ENCODE data around the gene CD163.

DNA sequence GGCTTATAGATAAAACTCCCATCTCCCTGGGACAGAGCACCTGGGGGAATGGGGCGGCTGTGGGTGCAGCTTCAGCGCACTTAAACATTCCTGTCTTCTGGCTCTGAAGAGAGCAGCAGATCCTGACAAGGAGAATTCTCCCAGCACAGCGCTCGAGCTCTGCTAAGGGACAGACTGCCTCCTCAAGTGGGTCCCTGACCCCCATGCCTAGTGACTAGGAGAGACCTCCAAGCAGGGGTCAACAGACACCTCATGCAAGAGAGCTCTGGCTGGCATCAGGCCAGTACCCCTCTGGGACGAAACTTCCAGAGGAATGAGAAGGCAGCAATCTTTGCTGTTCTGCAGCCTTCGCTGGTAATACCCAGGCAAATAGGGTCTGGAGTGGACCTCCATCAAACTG lies 31.5 kb downstream of the CD163 start:
- TF ChIP-seq, protein P1, sequence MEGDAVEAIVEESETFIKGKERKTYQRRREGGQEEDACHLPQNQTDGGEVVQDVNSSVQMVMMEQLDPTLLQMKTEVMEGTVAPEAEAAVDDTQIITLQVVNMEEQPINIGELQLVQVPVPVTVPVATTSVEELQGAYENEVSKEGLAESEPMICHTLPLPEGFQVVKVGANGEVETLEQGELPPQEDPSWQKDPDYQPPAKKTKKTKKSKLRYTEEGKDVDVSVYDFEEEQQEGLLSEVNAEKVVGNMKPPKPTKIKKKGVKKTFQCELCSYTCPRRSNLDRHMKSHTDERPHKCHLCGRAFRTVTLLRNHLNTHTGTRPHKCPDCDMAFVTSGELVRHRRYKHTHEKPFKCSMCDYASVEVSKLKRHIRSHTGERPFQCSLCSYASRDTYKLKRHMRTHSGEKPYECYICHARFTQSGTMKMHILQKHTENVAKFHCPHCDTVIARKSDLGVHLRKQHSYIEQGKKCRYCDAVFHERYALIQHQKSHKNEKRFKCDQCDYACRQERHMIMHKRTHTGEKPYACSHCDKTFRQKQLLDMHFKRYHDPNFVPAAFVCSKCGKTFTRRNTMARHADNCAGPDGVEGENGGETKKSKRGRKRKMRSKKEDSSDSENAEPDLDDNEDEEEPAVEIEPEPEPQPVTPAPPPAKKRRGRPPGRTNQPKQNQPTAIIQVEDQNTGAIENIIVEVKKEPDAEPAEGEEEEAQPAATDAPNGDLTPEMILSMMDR (IDR thresholded peaks at IDR 0.05; ENCODE audit: insufficient read depth, low read length) = no peak
- TF ChIP-seq POLR2AphosphoS5 (IDR thresholded peaks at IDR 0.05; ENCODE audit: low read depth) = no peak

Data from HL-60 (cell line).